SU-DHL-6 (cell line): ENCODE results near the gene C16orf95.

Source experiments
- EZH2phosphoT487 ChIP-seq: fragments of 200-600 bp; sonication (generic), shearing (Covaris generic); conservative IDR thresholded peaks from 2 replicates; pipeline ENCODE4 v1.6.1; 2018; ENCODE audit warnings: mild to moderate bottlenecking, antibody characterized with exemption, low read length, moderate library complexity, mixed read lengths
- TF ChIP-seq, protein P1 (sequence below): fragments of 200-600 bp; sonication (generic); IDR thresholded peaks from one replicate; pipeline ENCODE4 v1.5.1; 2017; ENCODE audit warnings: antibody characterized with exemption, mild to moderate bottlenecking, low read length, moderate library complexity; ENCODE audit not compliant: insufficient read depth, poor library complexity, severe bottlenecking

DNA sequence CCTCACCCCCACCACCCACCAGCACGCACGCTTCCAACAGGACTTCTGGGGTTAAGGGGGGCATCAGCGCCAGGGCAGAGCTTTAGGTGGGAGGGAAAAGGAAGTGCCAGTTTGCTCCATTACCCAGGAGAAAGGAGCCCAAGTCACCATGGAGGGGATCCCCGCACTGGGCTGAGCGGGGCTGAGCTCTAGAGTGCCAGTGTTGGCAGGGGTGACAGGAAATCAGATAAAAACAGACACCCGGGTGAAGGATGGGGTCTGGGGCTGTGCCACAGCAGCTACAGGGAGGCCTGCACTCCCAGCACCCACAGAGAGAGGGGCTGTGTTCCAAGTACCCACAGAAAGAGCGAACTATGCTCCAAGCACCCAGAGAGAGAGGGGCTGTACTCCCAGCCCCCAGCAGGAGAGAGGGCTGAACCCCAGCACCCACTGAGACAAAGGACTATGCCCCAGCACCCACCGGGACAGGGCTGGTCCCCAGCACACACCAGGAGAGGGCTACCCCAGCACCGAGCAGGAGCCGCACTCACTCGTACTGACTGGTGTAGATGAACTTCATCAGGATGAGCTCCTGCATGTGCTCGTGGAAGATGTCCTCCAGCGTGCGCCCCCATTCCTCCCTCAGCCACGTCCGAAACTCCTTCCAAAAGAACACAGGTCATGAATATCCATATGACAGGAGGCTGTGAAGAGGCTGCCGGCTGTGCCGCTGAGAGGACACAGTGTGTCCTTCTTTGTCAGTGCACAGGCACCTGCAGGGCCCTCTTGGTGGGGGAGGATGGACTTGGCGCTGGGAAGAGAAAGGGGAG, 18.6 kb upstream of the C16orf95 start:
- TF ChIP-seq, protein P1, sequence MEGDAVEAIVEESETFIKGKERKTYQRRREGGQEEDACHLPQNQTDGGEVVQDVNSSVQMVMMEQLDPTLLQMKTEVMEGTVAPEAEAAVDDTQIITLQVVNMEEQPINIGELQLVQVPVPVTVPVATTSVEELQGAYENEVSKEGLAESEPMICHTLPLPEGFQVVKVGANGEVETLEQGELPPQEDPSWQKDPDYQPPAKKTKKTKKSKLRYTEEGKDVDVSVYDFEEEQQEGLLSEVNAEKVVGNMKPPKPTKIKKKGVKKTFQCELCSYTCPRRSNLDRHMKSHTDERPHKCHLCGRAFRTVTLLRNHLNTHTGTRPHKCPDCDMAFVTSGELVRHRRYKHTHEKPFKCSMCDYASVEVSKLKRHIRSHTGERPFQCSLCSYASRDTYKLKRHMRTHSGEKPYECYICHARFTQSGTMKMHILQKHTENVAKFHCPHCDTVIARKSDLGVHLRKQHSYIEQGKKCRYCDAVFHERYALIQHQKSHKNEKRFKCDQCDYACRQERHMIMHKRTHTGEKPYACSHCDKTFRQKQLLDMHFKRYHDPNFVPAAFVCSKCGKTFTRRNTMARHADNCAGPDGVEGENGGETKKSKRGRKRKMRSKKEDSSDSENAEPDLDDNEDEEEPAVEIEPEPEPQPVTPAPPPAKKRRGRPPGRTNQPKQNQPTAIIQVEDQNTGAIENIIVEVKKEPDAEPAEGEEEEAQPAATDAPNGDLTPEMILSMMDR: no peak
- TF ChIP-seq EZH2phosphoT487: no peak
